OCI-LY7 (cell line): ENCODE measurements around the gene SEMA3F. TPM values are rescaled to one million over a fixed set of nuclear protein-coding genes. Genes with fewer than 3 reads are reported as not detected.
A peak's percentile ranks its signal among the peaks of the same experiment; 100 is the strongest.

Experiments
- BruUV-seq: library from RNA; stranded (reverse); fragments of 400-500 nt; replicated peaks from 2 replicates; lab custom pipeline; 2021; lab: Mats Ljungman, UMichigan
- CTCF ChIA-PET: fragments of 300-600 bp; sonication (Branson Sonifier 250); formaldehyde crosslinking; loops from one replicate; lab custom pipeline; 2022; ENCODE audit warnings: antibody characterized with exemption; ENCODE audit not compliant: unreplicated experiment; lab: Charles Lee
- POLR2A ChIA-PET: fragments of 300-600 bp; sonication (Branson Sonifier 250); formaldehyde crosslinking; loops from one replicate; lab custom pipeline; 2022; ENCODE audit warnings: antibody characterized with exemption; lab: Charles Lee
- DNase-seq: peaks from one replicate; pipeline ENCODE4 v3.0.0-alpha.2; 2015; ENCODE audit warnings: low spot score
- H2AFZ ChIP-seq: fragments of 200-600 bp; sonication (generic), shearing (Covaris generic); 2 replicates; pipeline ENCODE4 v1.6.1; 2014; ENCODE audit warnings: mild to moderate bottlenecking, antibody characterized with exemption, low read length, moderate library complexity
- H3K27ac ChIP-seq: fragments of 200-600 bp; sonication (generic); 2 replicates; pipeline ENCODE4 v1.5.1; 2014; ENCODE audit warnings: mixed run types, low read depth, mild to moderate bottlenecking, moderate library complexity, low read length, inconsistent platforms; ENCODE audit not compliant: poor library complexity, severe bottlenecking
- H3K36me3 ChIP-seq: fragments of 200-600 bp; sonication (generic); 2 replicates; pipeline ENCODE4 v1.6.1; 2014; ENCODE audit warnings: mild to moderate bottlenecking, antibody characterized with exemption, low read length, moderate library complexity, mixed read lengths; ENCODE audit not compliant: insufficient read depth
- H3K4me1 ChIP-seq: fragments of 200-600 bp; sonication (generic); 2 replicates; pipeline ENCODE4 v1.5.1; 2014; ENCODE audit warnings: mild to moderate bottlenecking, low read length; ENCODE audit not compliant: insufficient read depth, poor library complexity, severe bottlenecking
- H3K4me2 ChIP-seq: fragments of 200-600 bp; sonication (generic); 2 replicates; pipeline ENCODE4 v1.6.1; 2014; ENCODE audit warnings: mild to moderate bottlenecking, low read length
- H3K4me3 ChIP-seq: fragments of 200-600 bp; sonication (generic); 2 replicates; pipeline ENCODE4 v1.5.1; 2014; ENCODE audit warnings: mild to moderate bottlenecking, low read depth, low read length; ENCODE audit not compliant: poor library complexity, severe bottlenecking
- H3K79me2 ChIP-seq: fragments of 200-600 bp; sonication (generic); 2 replicates; pipeline ENCODE4 v1.6.1; 2016; ENCODE audit warnings: low read depth, mild to moderate bottlenecking, low read length, moderate library complexity, mixed read lengths; ENCODE audit not compliant: insufficient read depth
- H3K9me2 ChIP-seq: fragments of 200-600 bp; sonication (generic); 2 replicates; pipeline ENCODE4 v1.6.1; 2016; ENCODE audit warnings: mild to moderate bottlenecking, low read length, mixed read lengths; ENCODE audit not compliant: insufficient read depth
- H3K9me3 ChIP-seq: fragments of 200-600 bp; sonication (generic); 2 replicates; pipeline ENCODE4 v1.6.1; 2014; ENCODE audit warnings: mild to moderate bottlenecking, mixed run types, low read length, mixed read lengths
- H4K20me1 ChIP-seq: fragments of 200-600 bp; sonication (generic); 2 replicates; pipeline ENCODE4 v1.6.1; 2014; ENCODE audit warnings: mild to moderate bottlenecking, antibody characterized with exemption, low read length, moderate library complexity, mixed read lengths; ENCODE audit not compliant: insufficient read depth
- CTCF ChIP-seq: fragments of 200-600 bp; sonication (generic); conservative IDR thresholded peaks from 2 replicates; pipeline ENCODE4 v1.5.1; 2014; ENCODE audit warnings: mild to moderate bottlenecking, antibody characterized with exemption, low read length, moderate library complexity, mixed read lengths
- EZH2phosphoT487 ChIP-seq: fragments of 200-600 bp; sonication (generic); IDR thresholded peaks from 2 replicates; pipeline ENCODE4 v1.6.1; 2018; ENCODE audit warnings: low read depth, borderline replicate concordance, mild to moderate bottlenecking, mixed run types, antibody characterized with exemption, low read length, moderate library complexity, mixed read lengths
- intact Hi-C: fragments of 100-400 bp; cut with micrococcal nuclease; formaldehyde crosslinking; loops from one replicate; pipeline ENCODE4 v1.10.0; 2022; ENCODE audit not compliant: unreplicated experiment
- total RNA-seq, 2 experiments: library from RNA; depleted of rRNA in 1 of 2; stranded (reverse); fragments of >200 nt in 1 of 2; shearing (Covaris generic) in 1 of 2; gene quantifications; 2 replicates each; pipeline ENCODE4 v1.2.3, GENCODE V29; 2014 to 2022

SEMA3F gene
- total RNA-seq, 2 experiments from 2014 or later: 0.84 TPM; not detected in 1

DNA sequence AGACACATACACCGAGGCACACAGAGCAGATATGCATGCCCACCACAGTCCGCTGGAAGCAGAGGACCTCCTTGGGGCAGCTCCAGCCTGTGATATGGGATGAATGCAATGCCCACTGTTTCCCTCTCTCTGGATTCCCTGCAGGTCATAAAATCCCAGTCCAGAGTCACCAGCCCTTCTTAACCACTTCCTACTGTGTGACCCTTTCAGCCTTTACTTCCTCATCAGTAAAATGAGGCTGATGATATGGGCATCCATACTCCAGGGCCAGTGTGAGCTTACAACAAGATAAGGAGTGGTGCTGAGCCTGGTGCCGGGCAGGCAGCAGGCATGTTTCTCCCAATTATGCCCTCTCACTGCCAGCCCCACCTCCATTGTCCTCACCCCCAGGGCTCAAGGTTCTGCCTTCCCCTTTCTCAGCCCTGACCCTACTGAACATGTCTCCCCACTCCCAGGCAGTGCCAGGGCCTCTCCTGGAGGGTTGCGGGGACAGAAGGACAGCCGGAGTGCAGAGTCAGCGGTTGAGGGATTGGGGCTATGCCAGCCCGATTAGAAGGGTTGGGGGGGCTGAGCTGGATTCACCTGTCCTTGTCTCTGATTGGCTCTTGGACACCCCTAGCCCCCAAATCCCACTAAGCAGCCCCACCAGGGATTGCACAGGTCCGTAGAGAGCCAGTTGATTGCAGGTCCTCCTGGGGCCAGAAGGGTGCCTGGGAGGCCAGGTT lies 36.0 kb downstream of the SEMA3F start, which contains the start of gene GNAT1:
Gene GNAT1, plus strand, starts transcription at position 675 of the 725 bp plus-strand sequence. CDS start 116 bp downstream, outside the sequence.
- Histone ChIP-seq H3K79me2 (no peaks in the 10 kb centered on the region), H3K36me3 (no peaks in the 10 kb centered on the region), H3K27ac (no peak within 1 kb of the TSS), H3K9me3 (no peaks in the 10 kb centered on the region), H3K9me2 (no peaks in the 10 kb centered on the region), H4K20me1 (no peaks in the 10 kb centered on the region), H3K4me1 (peaks cover 19% of the 10 kb centered on the region), H3K4me3 (no peak within 1 kb of the TSS), H2AFZ (peak within 1 kb of the TSS; percentile 62), H3K4me2 (peak within 1 kb of the TSS; percentile 30)
- ChIA-PET POLR2A (interaction anchor here (0.9 kb wide), 1 partner anchor 84 kb away, joined by 3 read pairs; no protein-coding TSS in a partner anchor), CTCF (interaction anchor here (1.1 kb wide), 1 partner anchor 36 kb away, joined by 3 read pairs; no protein-coding TSS in a partner anchor)
- TF ChIP-seq EZH2phosphoT487 (no peak), CTCF (no peak)
- BruUV-seq: no TSS peak
- intact Hi-C loops: no loop called here
- peak; percentile 19 for DNase-seq

- H4K20me1 ChIP-seq: no peaks in the 10 kb centered on the region
- TF ChIP-seq CTCF: no peak
- no peak for TF ChIP-seq EZH2phosphoT487
- H3K27ac ChIP-seq: no peak overlapping the region
- ChIA-PET CTCF (interaction anchor here (0.6 to 1.5 kb wide), 6 partner anchors 34 to 83 kb away, joined by 3 to 5 read pairs (median 4); no protein-coding TSS in a partner anchor), POLR2A (interaction anchor here (0.7 kb wide), 1 partner anchor 55 kb away, joined by 3 read pairs; no protein-coding TSS in a partner anchor)
- no peak for DNase-seq
- no peaks in the 10 kb centered on the region for H3K79me2 ChIP-seq
- H3K4me3 ChIP-seq: no peak overlapping the region
- no peaks in the 10 kb centered on the region for H3K9me3 ChIP-seq
- H2AFZ ChIP-seq: no peak overlapping the region
- BruUV-seq: no TSS peak
- peaks cover 19% of the 10 kb centered on the region for H3K4me1 ChIP-seq
- H3K36me3 ChIP-seq: no peaks in the 10 kb centered on the region
- H3K4me2 ChIP-seq: no peak overlapping the region
- no peaks in the 10 kb centered on the region for H3K9me2 ChIP-seq
- intact Hi-C loops: loop anchor here (1.0 kb wide), 2 partner anchors 34 to 81 kb away; no protein-coding TSS in a partner anchor
Observed at GRCh38 chr3:50192124-50192523, 37.0 kb downstream of the SEMA3F start.
